Occipital lobe (tissue), 2 donors: ENCODE measurements around the gene GPRC5D. TPM values are rescaled to one million over a fixed set of nuclear protein-coding genes. Genes with fewer than 3 reads are reported as not detected.

Source experiments
- small RNA-seq: library from RNA; depleted of rRNA; stranded (forward); fragments of <200 nt; gene quantifications from one replicate; pipeline ENCODE3, GENCODE V24; 2014
- total RNA-seq: library from RNA; depleted of rRNA; stranded (reverse); fragments of >200 nt; gene quantifications from one replicate; pipeline ENCODE4 v1.2.3, GENCODE V29; 2014

GPRC5D gene
- total RNA-seq, 1 donor from 2014 or later: not detected

Small RNA genes lying within 50 kb of the gene (small RNA-seq; reads per million reads assigned to genes)
- 5.9 reads per million, percentile 90 among the genes with 10 or more reads in this experiment for gene RF00604

Other genes with a start within 250 kb of the GPRC5D start
- gene CDKN1B, start 234.8 kb downstream of the GPRC5D start, total RNA-seq: 143 TPM
- 42.9 TPM for gene APOLD1, start 166.5 kb downstream of the GPRC5D start, total RNA-seq
- gene DDX47, start 138.8 kb downstream of the GPRC5D start, total RNA-seq: 65.8 TPM
- 0.31 TPM for gene GPRC5A, start 60.6 kb downstream of the GPRC5D start, total RNA-seq
- gene HEBP1, start 48.1 kb upstream of the GPRC5D start, total RNA-seq: 2.2 TPM
- 52.7 TPM for gene FAM234B, start 92.2 kb upstream of the GPRC5D start, total RNA-seq
- gene GSG1, start 151.5 kb upstream of the GPRC5D start, total RNA-seq: not detected
- 6.6 TPM for gene EMP1, start 244.6 kb upstream of the GPRC5D start, total RNA-seq